ENCODE measurements around the gene PNKP. TPM values are rescaled to one million over a fixed set of nuclear protein-coding genes. Genes with fewer than 3 reads are reported as not detected.

PNKP gene
- total and polyA plus RNA-seq, 3 experiments from 2014 or later: 28.4 to 98.7 (median 91.6) TPM

- H3K4me1 ChIP-seq (ENCODE audit: insufficient read depth, low read length): peaks cover 30% of the 10 kb centered on the region
- POLR2A ChIA-PET: interaction anchor here (0.6 to 2.3 kb wide), 10 partner anchors 9 to 1646 kb away, joined by 3 to 20 read pairs (median 6); partner anchors contain the start of genes AKT1S1, ATF5, FUZ and MED25
- CTCF ChIA-PET: interaction anchor here (0.7 to 1.5 kb wide), 6 partner anchors 11 to 37 kb away, joined by 3 to 8 read pairs (median 3); partner anchors contain the start of genes AKT1S1, FUZ and MED25
These were observed 17.2 kb downstream of the PNKP start for GRCh38 chr19:49850221-49850486.

GRCh38 chr19:49849433-49850220, 17.7 kb downstream of the PNKP start:
- ChIA-PET POLR2A (interaction anchor here (0.7 to 2.3 kb wide), 6 partner anchors 10 to 1646 kb away, joined by 3 to 13 read pairs (median 6); partner anchors contain the start of genes AKT1S1, FUZ, MED25 and TBC1D17), CTCF (interaction anchor here (0.7 to 1.5 kb wide), 7 partner anchors 10 to 132 kb away, joined by 3 to 8 read pairs (median 3); partner anchors contain the start of genes AKT1S1, FUZ and MED25)
- H3K4me3 ChIP-seq (ENCODE audit: low read length): peak overlapping the region; percentile 79
- peak overlapping the region; percentile 95 for H3K27ac ChIP-seq (ENCODE audit: low read depth, low read length)
- peaks cover 30% of the 10 kb centered on the region for H3K4me1 ChIP-seq (ENCODE audit: insufficient read depth, low read length)
- H3K27me3 ChIP-seq (ENCODE audit: insufficient read depth, low read length, poor library complexity, severe bottlenecking): no peaks in the 10 kb centered on the region
- peaks cover 38 to 48% (median 38%) of the 10 kb centered on the region in 3 donors for H3K4me1 Mint-ChIP-seq
- H3K36me3 Mint-ChIP-seq: peaks cover 0 to 10% (median 0%) of the 10 kb centered on the region in 3 donors
- no peak for DNase-seq
- H3K27ac Mint-ChIP-seq: peak overlapping the region in 7 of 8 donors; percentile 95 to 99 (median 98)
- H3K9me3 ChIP-seq (ENCODE audit: low read length): no peaks in the 10 kb centered on the region
- peaks cover 0 to 4% of the 10 kb centered on the region in 2 donors for H3K27me3 Mint-ChIP-seq
- H3K9me3 Mint-ChIP-seq: no peaks in the 10 kb centered on the region
- no peaks in the 10 kb centered on the region for H3K36me3 ChIP-seq (ENCODE audit: insufficient read depth, low read length)
- peak overlapping the region; percentile 90 to 99 (median 95) for H3K4me3 Mint-ChIP-seq

More at GRCh38 chr19:49850221-49850486, 17.2 kb downstream of the PNKP start:
- H3K36me3 Mint-ChIP-seq: peaks cover 0 to 13% (median 0%) of the 10 kb centered on the region in 3 donors
- peak overlapping the region; percentile 90 to 99 (median 95) for H3K4me3 Mint-ChIP-seq
- DNase-seq: no peak
- Histone ChIP-seq H3K27me3 (ENCODE audit: insufficient read depth, low read length, poor library complexity, severe bottlenecking) (no peaks in the 10 kb centered on the region), H3K4me3 (ENCODE audit: low read length) (peak overlapping the region; percentile 79), H3K27ac (ENCODE audit: low read depth, low read length) (peak overlapping the region; percentile 95), H3K9me3 (ENCODE audit: low read length) (no peaks in the 10 kb centered on the region), H3K36me3 (ENCODE audit: insufficient read depth, low read length) (no peaks in the 10 kb centered on the region)
- H3K4me1 Mint-ChIP-seq: peaks cover 38 to 48% (median 38%) of the 10 kb centered on the region in 3 donors
- peaks cover 0 to 4% of the 10 kb centered on the region in 2 donors for H3K27me3 Mint-ChIP-seq
- no peaks in the 10 kb centered on the region for H3K9me3 Mint-ChIP-seq
- H3K27ac Mint-ChIP-seq: peak overlapping the region in 7 of 8 donors; percentile 95 to 99 (median 98)

- Mint-ChIP-seq H3K27ac (peak overlapping the region in 3 of 8 donors; percentile 22 to 90 (median 89)), H3K27me3 (peaks cover 0 to 4% of the 10 kb centered on the region in 2 donors), H3K36me3 (peaks cover 0 to 10% (median 0%) of the 10 kb centered on the region in 3 donors), H3K4me3 (peak overlapping the region in 5 of 7 donors; percentile 4 to 95 (median 57)), H3K4me1 (peaks cover 38 to 48% (median 38%) of the 10 kb centered on the region in 3 donors), H3K9me3 (no peaks in the 10 kb centered on the region)
- no peak overlapping the region for H3K27ac ChIP-seq (ENCODE audit: low read depth, low read length)
- no peak overlapping the region for H3K4me3 ChIP-seq (ENCODE audit: low read length)
- H3K9me3 ChIP-seq (ENCODE audit: low read length): no peaks in the 10 kb centered on the region
- ChIA-PET POLR2A (interaction anchor here (1.1 kb wide), 1 partner anchor 21 kb away, joined by 4 read pairs; no protein-coding TSS in a partner anchor), CTCF (interaction anchor here (0.9 kb wide), 1 partner anchor 131 kb away, joined by 3 read pairs; no protein-coding TSS in a partner anchor)
- H3K27me3 ChIP-seq (ENCODE audit: insufficient read depth, low read length, poor library complexity, severe bottlenecking): no peaks in the 10 kb centered on the region
- peaks cover 30% of the 10 kb centered on the region for H3K4me1 ChIP-seq (ENCODE audit: insufficient read depth, low read length)
- H3K36me3 ChIP-seq (ENCODE audit: insufficient read depth, low read length): no peaks in the 10 kb centered on the region
- no peak for DNase-seq
These were observed 18.4 kb downstream of the PNKP start for GRCh38 chr19:49848938-49849337.

- DNase-seq: no peak
- CTCF ChIA-PET: interaction anchor here (0.5 to 0.9 kb wide), 2 partner anchors 17 to 130 kb away, joined by 3 read pairs; no protein-coding TSS in a partner anchor
These were observed 19.4 kb downstream of the PNKP start for GRCh38 chr19:49847731-49848696.

GRCh38 chr19:49846408-49846807, 21.0 kb downstream of the PNKP start:
- Mint-ChIP-seq H3K27ac (peak overlapping the region in 1 of 8 donors; percentile 72), H3K9me3 (no peaks in the 10 kb centered on the region), H3K4me1 (peaks cover 21 to 29% (median 21%) of the 10 kb centered on the region in 3 donors), H3K27me3 (peaks cover 0 to 2% of the 10 kb centered on the region in 2 donors), H3K4me3 (no peak overlapping the region), H3K36me3 (peaks cover 0 to 5% (median 0%) of the 10 kb centered on the region in 3 donors)
- peaks cover 15% of the 10 kb centered on the region for H3K4me1 ChIP-seq (ENCODE audit: insufficient read depth, low read length)
- no peaks in the 10 kb centered on the region for H3K36me3 ChIP-seq (ENCODE audit: insufficient read depth, low read length)
- H3K27me3 ChIP-seq (ENCODE audit: insufficient read depth, low read length, poor library complexity, severe bottlenecking): no peaks in the 10 kb centered on the region
- no peak for DNase-seq
- H3K9me3 ChIP-seq (ENCODE audit: low read length): no peaks in the 10 kb centered on the region
- ChIA-PET POLR2A (no interaction called here), CTCF (no interaction called here)
- H3K4me3 ChIP-seq (ENCODE audit: low read length): no peak overlapping the region
- H3K27ac ChIP-seq (ENCODE audit: low read depth, low read length): no peak overlapping the region

More at GRCh38 chr19:49847731-49848696, 19.4 kb downstream of the PNKP start:
- POLR2A ChIA-PET: interaction anchor here (0.6 to 1.1 kb wide), 2 partner anchors 21 to 27 kb away, joined by 4 read pairs; no protein-coding TSS in a partner anchor
- Histone ChIP-seq H3K27ac (ENCODE audit: low read depth, low read length) (peak overlapping the region; percentile 12), H3K4me1 (ENCODE audit: insufficient read depth, low read length) (peaks cover 27% of the 10 kb centered on the region), H3K9me3 (ENCODE audit: low read length) (no peaks in the 10 kb centered on the region), H3K4me3 (ENCODE audit: low read length) (no peak overlapping the region), H3K27me3 (ENCODE audit: insufficient read depth, low read length, poor library complexity, severe bottlenecking) (no peaks in the 10 kb centered on the region), H3K36me3 (ENCODE audit: insufficient read depth, low read length) (no peaks in the 10 kb centered on the region)
- Mint-ChIP-seq H3K36me3 (peaks cover 0 to 10% (median 0%) of the 10 kb centered on the region in 3 donors), H3K27ac (peak overlapping the region in 3 of 8 donors; percentile 25 to 89 (median 54)), H3K27me3 (peaks cover 0 to 4% of the 10 kb centered on the region in 2 donors), H3K4me1 (peaks cover 32 to 42% (median 34%) of the 10 kb centered on the region in 3 donors), H3K9me3 (no peaks in the 10 kb centered on the region), H3K4me3 (peak overlapping the region in 4 of 7 donors; percentile 6 to 87 (median 32))

- no peak overlapping the region for H3K27ac ChIP-seq (ENCODE audit: low read depth, low read length)
- no peaks in the 10 kb centered on the region for H3K27me3 ChIP-seq (ENCODE audit: insufficient read depth, low read length, poor library complexity, severe bottlenecking)
- H3K4me1 Mint-ChIP-seq: peaks cover 19 to 26% (median 21%) of the 10 kb centered on the region in 3 donors
- no peaks in the 10 kb centered on the region for H3K27me3 Mint-ChIP-seq
- no peak for DNase-seq
- no peaks in the 10 kb centered on the region for H3K36me3 ChIP-seq (ENCODE audit: insufficient read depth, low read length)
- no peak overlapping the region for H3K27ac Mint-ChIP-seq
- no peaks in the 10 kb centered on the region for H3K9me3 ChIP-seq (ENCODE audit: low read length)
- H3K4me3 ChIP-seq (ENCODE audit: low read length): no peak overlapping the region
- H3K4me1 ChIP-seq (ENCODE audit: insufficient read depth, low read length): peaks cover 15% of the 10 kb centered on the region
- no peaks in the 10 kb centered on the region for H3K9me3 Mint-ChIP-seq
- CTCF ChIA-PET: no interaction called here
- H3K4me3 Mint-ChIP-seq: no peak overlapping the region
- POLR2A ChIA-PET: no interaction called here
- peaks cover 0 to 4% (median 0%) of the 10 kb centered on the region in 3 donors for H3K36me3 Mint-ChIP-seq
These were observed 22.0 kb downstream of the PNKP start for GRCh38 chr19:49845414-49845813.
